ENCODE data around the gene GET4. TPM values are rescaled to one million over a fixed set of nuclear protein-coding genes. Genes with fewer than 3 reads are reported as not detected.

GET4 gene
- total and polyA plus RNA-seq, 2 of the 4 experiments (the other 2 are of a cell fraction) = 11.3 to 30.9 TPM

GRCh38 chr7:939843-940242 is 63.5 kb downstream of the GET4 start:
- intact Hi-C loops (cut with micrococcal nuclease) (no loop called here), in situ Hi-C loops (cut with MboI; ENCODE audit: low sequenced_read_pairs) (no loop called here), dilution Hi-C loops (cut with HindIII; ENCODE audit: low sequenced_read_pairs, unreplicated experiment) (no loop called here)
- Histone ChIP-seq H3K9me1 (ENCODE audit: insufficient read depth, low read length) (no peaks in the 10 kb centered on the region), H3K4me1 (ENCODE audit: control insufficient read depth, insufficient read depth, low read length) (no peaks in the 10 kb centered on the region), H3K14ac (replicated peaks; ENCODE audit: low read depth, low read length) (no peak overlapping the region), H4K91ac (ENCODE audit: insufficient read depth, low read depth, low read length) (no peak overlapping the region), H3K27me3 (ENCODE audit: control insufficient read depth, insufficient read depth, low read length) (peaks cover 6% of the 10 kb centered on the region), H3K56ac (ENCODE audit: extremely low read depth, insufficient read depth, low read length) (no peak overlapping the region), H3K4me2 (ENCODE audit: low read depth, low read length) (no peak overlapping the region), H3K18ac (ENCODE audit: low read depth, low read length) (no peak overlapping the region), H4K5ac (ENCODE audit: low read depth, low read length) (no peak overlapping the region), H2BK5ac (ENCODE audit: low read depth, low read length, poor library complexity, severe bottlenecking) (no peak overlapping the region), H2AK9ac (replicated peaks; ENCODE audit: low read depth, low read length, poor library complexity) (no peak overlapping the region), H3K4ac (ENCODE audit: low read depth, low read length) (no peak overlapping the region), H2BK15ac (ENCODE audit: low read depth, low read length) (no peak overlapping the region), H2AFZ (replicated peaks; ENCODE audit: low read length, poor library complexity) (no peak overlapping the region), H4K8ac (ENCODE audit: low read depth in 2 of 2, low read length in 2 of 2) (no peak overlapping the region), H3K4me3 (ENCODE audit: insufficient read depth, low read depth, low read length) (no peak overlapping the region), H3K36me3 (ENCODE audit: control insufficient read depth, insufficient read depth, low read length) (no peaks in the 10 kb centered on the region), H3K79me1 (ENCODE audit: low read depth in 1 of 2, low read length in 2 of 2) (no peaks in the 10 kb centered on the region), H2AK5ac (ENCODE audit: low read depth, low read length) (no peak overlapping the region), H4K20me1 (ENCODE audit: insufficient read depth, low read length) (no peaks in the 10 kb centered on the region), H3K27ac (ENCODE audit: insufficient read depth, low read length) (no peak overlapping the region), H2BK20ac (ENCODE audit: low read depth, low read length) (no peak overlapping the region), H3K23ac (ENCODE audit: low read depth, low read length) (no peak overlapping the region), H3K9me3 (ENCODE audit: control insufficient read depth, insufficient read depth, low read length) (no peaks in the 10 kb centered on the region), H3K9ac (ENCODE audit: low read depth, low read length) (no peak overlapping the region), H2BK120ac (ENCODE audit: low read depth, low read length) (no peak overlapping the region)
- TF ChIP-seq RAD21 (IDR thresholded peaks at IDR 0.05; ENCODE audit: low read length) (no peak), MAZ (IDR thresholded peaks at IDR 0.05; ENCODE audit: borderline replicate concordance, low read depth, low read length) (no peak), CTCF (conservative IDR thresholded peaks at IDR 0.05; ENCODE audit: low read depth, low read length) (no peak), RFX5 (IDR thresholded peaks at IDR 0.05; ENCODE audit: low read depth, low read length) (no peak)
- ChIA-PET CTCF (no interaction called here), POLR2A (ENCODE audit: unreplicated experiment) (no interaction called here)
- no TSS peak for BruUV-seq (replicated peaks)
- ATAC-seq (ENCODE audit: low read depth) = no peak
- WGBS, 2 experiments (ENCODE audit: extremely low coverage in 2 of 2, insufficient read length in 1 of 2) = no CpG with 5 or more reads among the region's 4 CpGs
- no peak for DNase-seq

Measured in IMR-90 (cell line).